Smooth muscle cell (in vitro differentiated cells): Measurements from ENCODE around the gene KRT86. TPM values are rescaled to one million over a fixed set of nuclear protein-coding genes. Genes with fewer than 3 reads are reported as not detected.
"Not testable (repeated sequence)": the region's sequence is repeated elsewhere in the genome, so short reads cannot be mapped to it uniquely, and the experiment has no call there.

ENCODE experiments used
- DNase-seq: peaks from one replicate; lab custom pipeline; 2025; ENCODE audit not compliant: unreplicated experiment; lab: John Stamatoyannopoulos, UW
- H2AFZ ChIP-seq: fragments of 200-600 bp; sonication (generic); 2 replicates; pipeline ENCODE4 v1.6.0; 2016; ENCODE audit warnings: antibody characterized with exemption, low read depth, mild to moderate bottlenecking
- H3F3A ChIP-seq: fragments of 200-600 bp; sonication (generic); 2 replicates; pipeline ENCODE4 v1.6.0; 2017; ENCODE audit warnings: antibody characterized with exemption, low read depth
- H3K27ac ChIP-seq: fragments of 200-600 bp; sonication (generic); 2 replicates; pipeline ENCODE4 v1.5.1; 2016; ENCODE audit warnings: low read depth, mild to moderate bottlenecking
- H3K27me3 ChIP-seq: fragments of 200-600 bp; sonication (generic); 2 replicates; pipeline ENCODE4 v1.6.1; 2016; ENCODE audit warnings: low read depth, mild to moderate bottlenecking
- H3K36me3 ChIP-seq: fragments of 200-600 bp; sonication (generic); 2 replicates; pipeline ENCODE4 v1.5.1; 2016; ENCODE audit warnings: low read depth
- H3K4me1 ChIP-seq: fragments of 200-600 bp; sonication (generic); 2 replicates; pipeline ENCODE4 v1.5.1; 2016; ENCODE audit warnings: low read depth
- H3K4me2 ChIP-seq: fragments of 200-600 bp; sonication (generic); 2 replicates; pipeline ENCODE4 v1.6.0; 2016; ENCODE audit warnings: mild to moderate bottlenecking
- H3K4me3 ChIP-seq: fragments of 200-600 bp; sonication (generic); 2 replicates; pipeline ENCODE4 v1.5.1; 2016; ENCODE audit warnings: mild to moderate bottlenecking
- H3K79me2 ChIP-seq: fragments of 200-600 bp; sonication (generic); 2 replicates; pipeline ENCODE4 v1.6.0; 2016; ENCODE audit warnings: low read depth, mild to moderate bottlenecking
- H3K9ac ChIP-seq: fragments of 200-600 bp; sonication (generic); 2 replicates; pipeline ENCODE4 v1.6.0; 2016; ENCODE audit warnings: low read depth
- H3K9me3 ChIP-seq: fragments of 200-600 bp; sonication (generic); replicated peaks from 2 replicates; pipeline ENCODE4 v1.5.1; 2016; ENCODE audit warnings: low read depth
- H4K20me1 ChIP-seq: fragments of 200-600 bp; sonication (generic); 2 replicates; pipeline ENCODE4 v1.6.0; 2016; ENCODE audit warnings: low read depth
- WGBS: methylation state at CpG from one replicate; pipeline ENCODE4 v1.1.7; 2016; ENCODE audit warnings: low lambda C conversion rate; 5-methylcytosine and 5-hydroxymethylcytosine counted together
- polyA plus RNA-seq: library from polyadenylated mRNA; unstranded; fragments of >200 nt; fragmentation: Nextera tagmentation; extraction: Ambion mirVana; gene quantifications from 2 replicates; pipeline ENCODE4 v1.2.1, GENCODE V29; 2016
- total RNA-seq: library from RNA; depleted of rRNA; stranded (reverse); fragments of >200 nt; gene quantifications from 2 replicates; pipeline ENCODE4 v1.2.3, GENCODE V29; 2014
- TF ChIP-seq, protein P1 (sequence below): fragments of 200-600 bp; sonication (generic); IDR thresholded peaks from 2 replicates; pipeline ENCODE4 v1.5.1; 2017; ENCODE audit warnings: borderline replicate concordance, mild to moderate bottlenecking, antibody characterized with exemption; ENCODE audit not compliant: insufficient read depth, poor library complexity, severe bottlenecking

The KRT86 gene
- total and polyA plus RNA-seq, 2 experiments from 2014 or later: not detected

DNA sequence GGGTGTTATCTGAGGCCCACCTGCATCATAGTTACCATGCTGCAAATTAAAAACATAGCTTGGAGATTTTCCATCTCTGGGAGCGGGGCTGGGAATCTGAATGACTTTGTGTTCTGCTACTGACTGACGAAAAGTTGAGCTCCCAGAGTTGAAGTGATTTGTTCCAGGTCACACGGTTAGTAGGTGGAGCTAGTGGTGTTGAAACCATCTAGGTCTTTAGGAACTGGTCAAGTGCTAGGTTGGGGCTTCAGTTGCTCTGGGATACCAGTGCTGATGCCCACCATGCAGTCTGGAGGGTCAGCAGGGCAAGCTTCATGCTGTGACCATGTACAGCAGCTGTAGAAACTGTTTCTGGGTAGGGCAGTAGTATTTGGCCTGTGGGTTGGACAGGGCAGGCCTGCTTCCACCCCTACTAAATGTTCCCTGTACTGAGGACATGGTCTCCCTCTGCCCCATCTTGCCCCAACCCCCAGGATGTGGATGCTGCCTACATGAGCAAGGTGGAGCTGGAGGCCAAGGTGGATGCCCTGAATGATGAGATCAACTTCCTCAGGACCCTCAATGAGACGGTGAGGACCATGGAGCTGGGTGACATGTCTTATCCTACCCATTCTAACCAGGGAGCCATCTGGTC, 36.1 kb upstream of the KRT86 start:
- H3K27me3 ChIP-seq: peaks cover 27% of the 10 kb centered on the region
- no peaks in the 10 kb centered on the region for H3K9me3 ChIP-seq
- TF ChIP-seq, protein P1, sequence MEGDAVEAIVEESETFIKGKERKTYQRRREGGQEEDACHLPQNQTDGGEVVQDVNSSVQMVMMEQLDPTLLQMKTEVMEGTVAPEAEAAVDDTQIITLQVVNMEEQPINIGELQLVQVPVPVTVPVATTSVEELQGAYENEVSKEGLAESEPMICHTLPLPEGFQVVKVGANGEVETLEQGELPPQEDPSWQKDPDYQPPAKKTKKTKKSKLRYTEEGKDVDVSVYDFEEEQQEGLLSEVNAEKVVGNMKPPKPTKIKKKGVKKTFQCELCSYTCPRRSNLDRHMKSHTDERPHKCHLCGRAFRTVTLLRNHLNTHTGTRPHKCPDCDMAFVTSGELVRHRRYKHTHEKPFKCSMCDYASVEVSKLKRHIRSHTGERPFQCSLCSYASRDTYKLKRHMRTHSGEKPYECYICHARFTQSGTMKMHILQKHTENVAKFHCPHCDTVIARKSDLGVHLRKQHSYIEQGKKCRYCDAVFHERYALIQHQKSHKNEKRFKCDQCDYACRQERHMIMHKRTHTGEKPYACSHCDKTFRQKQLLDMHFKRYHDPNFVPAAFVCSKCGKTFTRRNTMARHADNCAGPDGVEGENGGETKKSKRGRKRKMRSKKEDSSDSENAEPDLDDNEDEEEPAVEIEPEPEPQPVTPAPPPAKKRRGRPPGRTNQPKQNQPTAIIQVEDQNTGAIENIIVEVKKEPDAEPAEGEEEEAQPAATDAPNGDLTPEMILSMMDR: no peak
- peaks cover 26% of the 10 kb centered on the region for H4K20me1 ChIP-seq
- no peaks in the 10 kb centered on the region for H3K4me1 ChIP-seq
- no peak overlapping the region for H3K9ac ChIP-seq
- H3K79me2 ChIP-seq: no peaks in the 10 kb centered on the region
- DNase-seq: no peak
- H3K4me3 ChIP-seq: no peak overlapping the region
- H3K4me2 ChIP-seq: no peak overlapping the region
- H3F3A ChIP-seq: no peaks in the 10 kb centered on the region
- H2AFZ ChIP-seq: no peak overlapping the region
- WGBS: 86% methylated on average over 4 of the region's 4 CpGs
- no peak overlapping the region for H3K27ac ChIP-seq
- no peaks in the 10 kb centered on the region for H3K36me3 ChIP-seq

DNA sequence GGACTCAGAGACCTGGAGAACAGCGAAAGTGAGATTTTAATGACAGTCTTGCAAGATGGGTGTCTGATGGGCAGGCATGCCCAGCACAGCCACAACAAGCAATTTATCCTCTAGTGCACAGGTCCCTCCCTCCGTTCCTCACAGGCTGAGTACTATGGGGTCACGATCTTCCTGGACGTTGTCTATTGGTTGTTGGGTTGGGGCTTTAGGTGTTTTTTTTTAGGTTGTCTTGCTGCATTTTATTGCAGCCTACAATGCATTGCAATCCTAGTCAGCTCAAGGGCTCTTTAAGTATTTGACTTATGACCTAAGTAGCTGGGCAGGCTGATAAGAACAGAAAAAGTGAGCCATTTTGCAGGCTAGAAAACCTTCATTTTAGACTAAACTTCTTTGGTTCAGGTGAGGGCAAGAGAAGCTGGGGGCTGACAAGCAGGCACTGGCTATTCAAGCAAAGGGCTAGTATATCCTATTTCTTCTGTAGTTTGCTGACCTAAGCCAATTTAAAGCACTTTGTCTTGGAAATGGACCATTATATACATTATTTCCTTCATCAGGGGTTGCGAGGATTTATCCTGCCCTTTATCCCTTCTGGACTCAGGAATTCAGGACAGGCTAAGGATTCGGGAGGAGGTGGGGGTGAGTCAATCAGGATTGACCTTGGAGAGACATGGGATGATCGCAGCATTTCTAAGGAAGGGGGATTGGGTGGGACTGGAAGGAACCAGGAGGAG, 35.4 kb upstream of the KRT86 start:
- H3K4me3 ChIP-seq: no peak overlapping the region
- peaks cover 31% of the 10 kb centered on the region for H4K20me1 ChIP-seq
- no peaks in the 10 kb centered on the region for H3K4me1 ChIP-seq
- H2AFZ ChIP-seq: no peak overlapping the region
- H3K9ac ChIP-seq: no peak overlapping the region
- no peaks in the 10 kb centered on the region for H3F3A ChIP-seq
- no peaks in the 10 kb centered on the region for H3K79me2 ChIP-seq
- TF ChIP-seq, protein P1: no peak
- H3K27me3 ChIP-seq: peaks cover 19% of the 10 kb centered on the region
- no peaks in the 10 kb centered on the region for H3K36me3 ChIP-seq
- H3K9me3 ChIP-seq: no peaks in the 10 kb centered on the region
- H3K4me2 ChIP-seq: no peak overlapping the region
- no peak for DNase-seq
- 94% methylated on average over 7 of the region's 7 CpGs for whole genome bisulfite sequencing
- no peak overlapping the region for H3K27ac ChIP-seq

DNA sequence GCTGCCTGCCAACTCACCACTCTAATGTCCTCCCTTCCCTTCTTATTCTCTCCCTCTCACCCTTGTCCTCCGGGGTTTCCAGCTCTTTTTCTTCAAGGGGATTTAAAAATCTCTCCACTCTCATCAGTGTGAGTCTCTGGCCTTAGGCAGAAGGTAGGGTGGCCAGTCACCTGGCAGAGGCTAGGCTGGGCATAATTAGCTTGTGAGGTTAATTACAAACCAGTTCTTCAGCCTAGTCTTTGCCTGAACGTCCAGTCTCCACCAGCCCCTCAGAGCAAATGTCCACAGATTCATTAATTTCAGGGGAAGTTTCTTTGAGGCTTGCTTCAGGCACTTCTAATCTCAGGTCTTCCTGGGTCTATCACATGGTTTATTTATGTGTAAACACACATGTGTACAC, 34.7 kb upstream of the KRT86 start:
- 71% methylated on average over 2 of the region's 2 CpGs for WGBS
- no peak overlapping the region for H3K4me2 ChIP-seq
- peaks cover 26% of the 10 kb centered on the region for H4K20me1 ChIP-seq
- no peak overlapping the region for H3K27ac ChIP-seq
- no peak for DNase-seq
- no peaks in the 10 kb centered on the region for H3K36me3 ChIP-seq
- no peak overlapping the region for H3K4me3 ChIP-seq
- no peaks in the 10 kb centered on the region for H3K79me2 ChIP-seq
- no peak overlapping the region for H2AFZ ChIP-seq
- no peak overlapping the region for H3K9ac ChIP-seq
- peaks cover 12% of the 10 kb centered on the region for H3K27me3 ChIP-seq
- no peaks in the 10 kb centered on the region for H3K9me3 ChIP-seq
- TF ChIP-seq, protein P1: no peak
- no peaks in the 10 kb centered on the region for H3F3A ChIP-seq
- H3K4me1 ChIP-seq: no peaks in the 10 kb centered on the region

DNA sequence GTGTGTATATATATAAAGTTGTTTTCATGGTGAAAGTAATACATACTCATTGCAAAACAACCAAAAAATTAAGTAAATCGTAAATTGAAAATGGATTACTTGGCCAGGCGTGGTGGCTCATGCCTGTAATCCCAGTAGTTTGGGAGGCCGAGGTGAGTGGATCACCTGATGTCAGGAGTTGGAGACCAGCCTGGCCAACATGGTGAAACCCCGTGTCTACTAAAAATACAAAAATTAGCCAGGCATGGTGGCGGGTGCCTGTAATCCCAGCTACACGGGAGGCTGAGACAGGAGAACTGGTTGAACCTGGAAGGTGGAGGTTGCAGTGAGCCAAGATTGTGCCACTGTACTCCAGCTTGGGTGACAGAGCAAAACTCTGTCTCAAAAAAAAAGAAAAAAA, 34.2 kb upstream of the KRT86 start:
- H3K36me3 ChIP-seq, H2AFZ ChIP-seq, H3F3A ChIP-seq, H3K4me1 ChIP-seq, H3K27ac ChIP-seq, H3K27me3 ChIP-seq, DNase-seq, H3K4me3 ChIP-seq, H3K79me2 ChIP-seq, H3K4me2 ChIP-seq, H3K9ac ChIP-seq, H3K9me3 ChIP-seq: not testable (repeated sequence)
- 87% methylated on average over 6 of the region's 6 CpGs for WGBS
- H4K20me1 ChIP-seq: peaks cover 21% of the 10 kb centered on the region
